Gastrocnemius medialis (tissue), 4 donors: ENCODE measurements around the gene TVP23C. TPM values are rescaled to one million over a fixed set of nuclear protein-coding genes. Genes with fewer than 3 reads are reported as not detected.
"Not testable (repeated sequence)": the region's sequence is repeated elsewhere in the genome, so short reads cannot be mapped to it uniquely, and the experiment has no call there.

Experiments used
- ATAC-seq, 2 donors: fragments of 150-250 bp; one replicate each; pipeline ENCODE4 v1.9.1; 2016
- DNase-seq, 2 donors: peaks; one replicate each; pipeline ENCODE4 v3.0.0-alpha.2; 2019
- H3K27ac ChIP-seq, 4 donors: fragments of 200-600 bp; sonication (generic); 1 replicate in 1 of 4; 2 replicates in 3 of 4; pipeline ENCODE4 v1.5.1; 2016 to 2018; ENCODE audit warnings: mild to moderate bottlenecking in 2 of 4, moderate library complexity in 1 of 4
- H3K27me3 ChIP-seq, 3 donors: fragments of 200-600 bp; sonication (generic) in 2 of 3; 1 replicate in 1 of 3; 2 replicates in 2 of 3; pipeline versions ENCODE4 v1.5.1 to v1.6.0; 2016 to 2019; ENCODE audit warnings: mild to moderate bottlenecking in 1 of 3, moderate library complexity in 1 of 3
- H3K36me3 ChIP-seq, 2 donors: fragments of 200-600 bp; sonication (generic) in 1 of 2; one replicate each; pipeline ENCODE4 v1.5.1; 2017 to 2018
- H3K4me1 ChIP-seq, 2 donors: fragments of 200-600 bp; sonication (generic) in 1 of 2; one replicate each; pipeline ENCODE4 v1.5.1; 2016 to 2017; ENCODE audit warnings: mild to moderate bottlenecking in 2 of 2
- H3K4me3 ChIP-seq, 4 donors: fragments of 200-600 bp; sonication (generic) in 3 of 4; 1 replicate in 1 of 4; 2 replicates in 3 of 4; pipeline ENCODE4 v1.5.1; 2016 to 2019; ENCODE audit warnings: mild to moderate bottlenecking in 2 of 4
- H3K9me3 ChIP-seq, 3 donors: fragments of 200-600 bp; sonication (generic) in 2 of 3; 1 replicate in 1 of 3; 2 replicates in 2 of 3; pipeline ENCODE4 v1.5.1; 2016 to 2019
- in situ Hi-C, 4 donors: fragments of 200-750 bp; cut with MboI; loops; one replicate each; pipeline versions ENCODE4 v1.15.0 to v1.8.0; 2017; ENCODE audit warnings: low sequenced_read_pairs in 4 of 4
- intact Hi-C: fragments of 100-400 bp; cut with DNase I; formaldehyde crosslinking; loops from one replicate; pipeline ENCODE4 v1.15.1; 2023; ENCODE audit warnings: low total_unique reads
- total RNA-seq, 4 donors: library from RNA; depleted of rRNA; stranded (reverse); fragments of >200 nt; gene quantifications; one replicate each; pipeline versions ENCODE4 v1.1.0 to v1.2.3, GENCODE V29; 2016

Gene TVP23C
- total RNA-seq, 4 donors from 2014 or later, result 1.2 to 4.2 (median 1.7) TPM; not detected in 1

GRCh38 chr17:15562613-15563374 lies 489 bp downstream of the TVP23C start:
- peak; percentile 56 for ATAC-seq
- Histone ChIP-seq H3K4me3 (peak overlapping the region; percentile 82 to 95 (median 89)), H3K27ac (peak overlapping the region; percentile 75 to 83 (median 82))
- H3K36me3 ChIP-seq, H3K4me1 ChIP-seq, H3K27me3 ChIP-seq, H3K9me3 ChIP-seq, DNase-seq, intact Hi-C loops, in situ Hi-C loops: not testable (repeated sequence)

- ATAC-seq, H3K27me3 ChIP-seq, intact Hi-C loops, H3K4me1 ChIP-seq, H3K27ac ChIP-seq, H3K36me3 ChIP-seq, H3K9me3 ChIP-seq, in situ Hi-C loops, H3K4me3 ChIP-seq, DNase-seq: not testable (repeated sequence)
Measured at GRCh38 chr17:15561439-15561838, 1.8 kb downstream of the TVP23C start.

GRCh38 chr17:15558403-15559105 lies 4.7 kb downstream of the TVP23C start:
- H3K27me3 ChIP-seq, H3K27ac ChIP-seq, in situ Hi-C loops: not testable (repeated sequence)

GRCh38 chr17:15557334-15557832 lies 5.9 kb downstream of the TVP23C start:
- in situ Hi-C loops, intact Hi-C loops: not testable (repeated sequence)

More at GRCh38 chr17:15558403-15559105, 4.7 kb downstream of the TVP23C start:
- H3K9me3 ChIP-seq, H3K36me3 ChIP-seq, DNase-seq, intact Hi-C loops, H3K4me1 ChIP-seq, H3K4me3 ChIP-seq, ATAC-seq: not testable (repeated sequence)

GRCh38 chr17:15552932-15553331 lies 10.4 kb downstream of the TVP23C start:
- H3K4me1 ChIP-seq, H3K4me3 ChIP-seq, ATAC-seq, H3K27ac ChIP-seq, H3K9me3 ChIP-seq, intact Hi-C loops, H3K36me3 ChIP-seq, DNase-seq, H3K27me3 ChIP-seq, in situ Hi-C loops: not testable (repeated sequence)

More at GRCh38 chr17:15557334-15557832, 5.9 kb downstream of the TVP23C start:
- not testable (repeated sequence) for H3K4me3 ChIP-seq, H3K27ac ChIP-seq, H3K9me3 ChIP-seq, H3K4me1 ChIP-seq, DNase-seq, ATAC-seq, H3K27me3 ChIP-seq, H3K36me3 ChIP-seq

GRCh38 chr17:15549552-15549951 lies 13.7 kb downstream of the TVP23C start:
- H3K4me3 ChIP-seq, H3K4me1 ChIP-seq, H3K27me3 ChIP-seq, ATAC-seq, in situ Hi-C loops, intact Hi-C loops, H3K9me3 ChIP-seq, DNase-seq, H3K36me3 ChIP-seq, H3K27ac ChIP-seq: not testable (repeated sequence)

GRCh38 chr17:15546604-15547003 lies 16.7 kb downstream of the TVP23C start:
- H3K4me1 ChIP-seq, H3K27me3 ChIP-seq, H3K36me3 ChIP-seq, H3K27ac ChIP-seq, H3K9me3 ChIP-seq, ATAC-seq, intact Hi-C loops, in situ Hi-C loops, DNase-seq, H3K4me3 ChIP-seq: not testable (repeated sequence)

- H3K4me1 ChIP-seq, DNase-seq, H3K9me3 ChIP-seq, H3K36me3 ChIP-seq, intact Hi-C loops, ATAC-seq, H3K27me3 ChIP-seq, in situ Hi-C loops, H3K4me3 ChIP-seq, H3K27ac ChIP-seq: not testable (repeated sequence)
Measured at GRCh38 chr17:15540371-15541219, 22.7 kb downstream of the TVP23C start.

- in situ Hi-C loops, DNase-seq, H3K9me3 ChIP-seq, H3K27ac ChIP-seq, H3K36me3 ChIP-seq, ATAC-seq, H3K4me1 ChIP-seq, H3K4me3 ChIP-seq, H3K27me3 ChIP-seq, intact Hi-C loops: not testable (repeated sequence)
Measured at GRCh38 chr17:15533122-15533521, 30.2 kb downstream of the TVP23C start.
